ENCODE measurements around the gene SCD5.

Gene SCD5

DNA sequence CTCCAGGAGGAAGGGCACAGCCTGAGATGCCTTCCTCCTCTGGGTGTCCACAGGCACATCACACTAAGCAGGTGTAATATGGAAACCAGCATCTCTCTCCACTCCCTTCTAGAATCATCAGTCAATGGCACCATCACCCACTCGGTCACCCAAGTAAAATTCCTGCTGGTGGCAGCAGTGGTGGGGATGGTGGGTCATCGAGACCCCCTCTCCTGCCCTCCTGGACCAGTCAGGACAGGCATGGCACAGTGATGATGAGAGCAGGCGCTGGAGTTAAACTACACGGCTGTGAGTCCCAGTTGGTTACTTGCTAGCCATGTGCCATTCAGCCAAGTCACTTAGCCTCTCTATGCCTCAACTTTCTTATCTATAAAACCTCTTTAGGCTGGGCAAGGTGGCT is 42.5 kb downstream of the SCD5 start:
- no peaks in the 10 kb centered on the region for H3K9me3 ChIP-seq
- H3K4me3 ChIP-seq = no peak overlapping the region
- intact Hi-C loops (cut with DNase I; ENCODE audit: low total_unique reads) = no loop called here
- TF ChIP-seq, protein P1, sequence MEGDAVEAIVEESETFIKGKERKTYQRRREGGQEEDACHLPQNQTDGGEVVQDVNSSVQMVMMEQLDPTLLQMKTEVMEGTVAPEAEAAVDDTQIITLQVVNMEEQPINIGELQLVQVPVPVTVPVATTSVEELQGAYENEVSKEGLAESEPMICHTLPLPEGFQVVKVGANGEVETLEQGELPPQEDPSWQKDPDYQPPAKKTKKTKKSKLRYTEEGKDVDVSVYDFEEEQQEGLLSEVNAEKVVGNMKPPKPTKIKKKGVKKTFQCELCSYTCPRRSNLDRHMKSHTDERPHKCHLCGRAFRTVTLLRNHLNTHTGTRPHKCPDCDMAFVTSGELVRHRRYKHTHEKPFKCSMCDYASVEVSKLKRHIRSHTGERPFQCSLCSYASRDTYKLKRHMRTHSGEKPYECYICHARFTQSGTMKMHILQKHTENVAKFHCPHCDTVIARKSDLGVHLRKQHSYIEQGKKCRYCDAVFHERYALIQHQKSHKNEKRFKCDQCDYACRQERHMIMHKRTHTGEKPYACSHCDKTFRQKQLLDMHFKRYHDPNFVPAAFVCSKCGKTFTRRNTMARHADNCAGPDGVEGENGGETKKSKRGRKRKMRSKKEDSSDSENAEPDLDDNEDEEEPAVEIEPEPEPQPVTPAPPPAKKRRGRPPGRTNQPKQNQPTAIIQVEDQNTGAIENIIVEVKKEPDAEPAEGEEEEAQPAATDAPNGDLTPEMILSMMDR (IDR thresholded peaks at IDR 0.05) = no peak
- no peak for DNase-seq
- no peaks in the 10 kb centered on the region for H3K27me3 ChIP-seq
- no peak overlapping the region for H3K27ac ChIP-seq
- H3K36me3 ChIP-seq = no peaks in the 10 kb centered on the region
- peaks cover 0 to 35% (median 17%) of the 10 kb centered on the region in 4 donors for H3K4me1 ChIP-seq

- peaks cover 0 to 35% (median 17%) of the 10 kb centered on the region in 4 donors for H3K4me1 ChIP-seq
- H3K9me3 ChIP-seq = no peaks in the 10 kb centered on the region
- no peak for DNase-seq
- no peak overlapping the region for H3K4me3 ChIP-seq
- no peak overlapping the region for H3K27ac ChIP-seq
- no peaks in the 10 kb centered on the region for H3K36me3 ChIP-seq
- H3K27me3 ChIP-seq = no peaks in the 10 kb centered on the region
- TF ChIP-seq, protein P1 (IDR thresholded peaks at IDR 0.05) = no peak
- intact Hi-C loops (cut with DNase I; ENCODE audit: low total_unique reads) = no loop called here
Observed at GRCh38 chr4:82755650-82756049, 42.9 kb downstream of the SCD5 start.

GRCh38 chr4:82754513-82755165 is 44.0 kb downstream of the SCD5 start:
- intact Hi-C loops (cut with DNase I; ENCODE audit: low total_unique reads) = no loop called here
- no peaks in the 10 kb centered on the region for H3K27me3 ChIP-seq
- H3K4me3 ChIP-seq = no peak overlapping the region
- H3K9me3 ChIP-seq = no peaks in the 10 kb centered on the region
- TF ChIP-seq, protein P1 (IDR thresholded peaks at IDR 0.05) = no peak
- H3K36me3 ChIP-seq = no peaks in the 10 kb centered on the region
- DNase-seq = no peak
- H3K4me1 ChIP-seq = peaks cover 0 to 35% (median 17%) of the 10 kb centered on the region in 4 donors
- peak overlapping the region; percentile 8 to 70 for H3K27ac ChIP-seq

DNA sequence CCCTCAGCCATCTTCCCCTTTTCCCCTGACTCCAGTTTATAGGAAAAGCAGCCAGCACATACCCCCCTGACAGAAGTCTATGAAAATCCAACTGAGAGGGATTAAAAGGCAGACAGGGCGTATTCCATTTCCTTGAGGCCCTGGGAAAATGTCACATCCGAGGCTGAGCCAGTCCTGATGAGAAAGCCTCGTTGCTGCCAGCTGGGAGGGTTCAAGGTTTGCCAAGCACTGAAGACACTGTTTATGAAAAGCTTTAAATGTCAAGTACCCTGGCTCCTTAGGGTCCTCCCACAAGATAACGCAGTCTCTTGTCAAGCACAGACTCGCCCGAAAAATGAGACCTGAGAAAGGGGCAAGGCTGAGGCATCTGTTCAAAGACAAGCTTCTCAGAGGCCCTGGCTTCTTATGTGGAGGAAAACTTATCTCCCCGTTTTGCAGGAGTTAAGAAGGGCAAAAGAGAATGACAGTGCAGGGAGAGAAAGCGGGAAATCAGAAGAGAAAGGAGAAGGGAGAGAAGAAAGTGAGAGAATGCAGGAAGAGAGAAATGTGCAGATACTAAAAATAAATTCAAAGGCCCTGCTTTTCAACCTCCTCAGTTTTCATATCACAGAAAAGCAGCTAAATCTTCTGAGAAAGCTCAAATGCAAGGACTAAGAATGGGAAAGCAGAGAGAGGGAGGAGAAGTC is 44.7 kb downstream of the SCD5 start:
- no peak overlapping the region for H3K4me3 ChIP-seq
- DNase-seq = no peak
- H3K27ac ChIP-seq = peak overlapping the region; percentile 8 to 70
- TF ChIP-seq, protein P1 (IDR thresholded peaks at IDR 0.05) = no peak
- intact Hi-C loops (cut with DNase I; ENCODE audit: low total_unique reads) = no loop called here
- no peaks in the 10 kb centered on the region for H3K36me3 ChIP-seq
- H3K9me3 ChIP-seq = no peaks in the 10 kb centered on the region
- peaks cover 0 to 35% (median 17%) of the 10 kb centered on the region in 4 donors for H3K4me1 ChIP-seq
- no peaks in the 10 kb centered on the region for H3K27me3 ChIP-seq

DNA sequence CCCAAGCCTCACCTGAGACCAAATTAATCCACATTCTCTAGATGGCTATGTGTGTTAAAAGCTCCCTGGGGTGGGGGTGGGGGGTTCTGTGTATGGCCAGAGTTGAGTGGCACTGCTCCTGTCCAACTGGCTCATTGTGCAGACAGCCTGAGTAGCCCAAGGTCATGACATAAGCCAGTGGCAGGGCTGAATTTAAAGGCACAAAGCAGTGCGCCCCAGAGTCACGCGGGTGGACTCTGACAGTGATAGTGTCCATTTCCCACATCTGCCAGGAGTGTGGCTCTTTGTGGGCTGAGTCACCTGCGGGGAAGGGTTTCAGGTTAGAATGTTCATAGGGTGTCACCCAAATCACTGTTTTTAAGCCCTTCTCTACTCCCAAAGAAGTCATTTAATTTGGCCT is 45.4 kb downstream of the SCD5 start:
- no peak overlapping the region for H3K4me3 ChIP-seq
- no peak for DNase-seq
- intact Hi-C loops (cut with DNase I; ENCODE audit: low total_unique reads) = no loop called here

More for the DNA sequence above, 45.4 kb downstream of the SCD5 start:
- Histone ChIP-seq H3K36me3 (no peaks in the 10 kb centered on the region), H3K9me3 (no peaks in the 10 kb centered on the region), H3K27ac (peak overlapping the region; percentile 8 to 70), H3K4me1 (peaks cover 0 to 35% (median 17%) of the 10 kb centered on the region in 4 donors), H3K27me3 (no peaks in the 10 kb centered on the region)
- TF ChIP-seq, protein P1 (IDR thresholded peaks at IDR 0.05) = no peak

All from tibial artery (tissue), 4 donors.